WERI-Rb-1 (cell line): ENCODE data around the gene CDKAL1.

Experiments
- DNase-seq: peaks from one replicate; pipeline ENCODE4 v3.0.0-alpha.2; 2020
- H3K27ac ChIP-seq: fragments of 250-450 bp; sonication (Bioruptor Pico); 2 replicates; pipeline ENCODE4 v1.5.1; 2020; ENCODE audit warnings: mild to moderate bottlenecking, moderate library complexity
- H3K27me3 ChIP-seq: fragments of 250-450 bp; sonication (Bioruptor Pico); 2 replicates; pipeline ENCODE4 v1.5.1; 2021; ENCODE audit warnings: mild to moderate bottlenecking, low read depth, moderate library complexity; ENCODE audit not compliant: insufficient read depth, severe bottlenecking
- H3K36me3 ChIP-seq: fragments of 250-450 bp; sonication (Bioruptor Pico); 2 replicates; pipeline ENCODE4 v1.5.1; 2020; ENCODE audit warnings: mild to moderate bottlenecking, moderate library complexity
- H3K4me3 ChIP-seq: 2 replicates; pipeline ENCODE4 v1.5.1; 2011; ENCODE audit warnings: low read depth, mild to moderate bottlenecking, control low read depth, low read length
- H3K9me3 ChIP-seq: fragments of 250-450 bp; sonication (Bioruptor Pico); 2 replicates; pipeline ENCODE4 v1.5.1; 2021; ENCODE audit warnings: mild to moderate bottlenecking, moderate library complexity; ENCODE audit not compliant: severe bottlenecking
- TF ChIP-seq, protein P1 (sequence below): IDR thresholded peaks from 2 replicates; pipeline ENCODE4 v1.5.1; 2011; ENCODE audit warnings: low read depth, mild to moderate bottlenecking, control low read depth, inconsistent platforms, low read length

The CDKAL1 gene

DNA sequence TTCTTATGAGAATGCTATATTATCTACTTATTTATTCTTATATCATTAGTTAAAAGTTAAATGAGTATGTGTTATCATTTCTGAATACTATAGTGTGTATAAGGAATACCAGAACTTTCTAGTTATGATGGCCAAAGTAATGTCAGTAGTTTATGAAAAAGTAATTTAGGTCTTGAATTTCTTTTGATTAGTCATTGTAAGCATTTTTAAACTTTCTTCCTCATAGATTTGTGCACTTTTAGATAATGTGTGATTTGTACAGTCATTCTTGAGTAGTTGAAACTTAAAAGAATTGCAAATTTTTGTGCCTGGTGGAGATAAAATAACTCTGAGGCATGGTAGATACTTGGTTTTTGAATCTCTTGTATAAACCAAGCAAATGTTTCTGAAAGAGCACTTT is 311.3 kb downstream of the CDKAL1 start:
- no peak overlapping the region for H3K4me3 ChIP-seq
- TF ChIP-seq, protein P1, sequence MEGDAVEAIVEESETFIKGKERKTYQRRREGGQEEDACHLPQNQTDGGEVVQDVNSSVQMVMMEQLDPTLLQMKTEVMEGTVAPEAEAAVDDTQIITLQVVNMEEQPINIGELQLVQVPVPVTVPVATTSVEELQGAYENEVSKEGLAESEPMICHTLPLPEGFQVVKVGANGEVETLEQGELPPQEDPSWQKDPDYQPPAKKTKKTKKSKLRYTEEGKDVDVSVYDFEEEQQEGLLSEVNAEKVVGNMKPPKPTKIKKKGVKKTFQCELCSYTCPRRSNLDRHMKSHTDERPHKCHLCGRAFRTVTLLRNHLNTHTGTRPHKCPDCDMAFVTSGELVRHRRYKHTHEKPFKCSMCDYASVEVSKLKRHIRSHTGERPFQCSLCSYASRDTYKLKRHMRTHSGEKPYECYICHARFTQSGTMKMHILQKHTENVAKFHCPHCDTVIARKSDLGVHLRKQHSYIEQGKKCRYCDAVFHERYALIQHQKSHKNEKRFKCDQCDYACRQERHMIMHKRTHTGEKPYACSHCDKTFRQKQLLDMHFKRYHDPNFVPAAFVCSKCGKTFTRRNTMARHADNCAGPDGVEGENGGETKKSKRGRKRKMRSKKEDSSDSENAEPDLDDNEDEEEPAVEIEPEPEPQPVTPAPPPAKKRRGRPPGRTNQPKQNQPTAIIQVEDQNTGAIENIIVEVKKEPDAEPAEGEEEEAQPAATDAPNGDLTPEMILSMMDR: no peak
- H3K9me3 ChIP-seq: no peaks in the 10 kb centered on the region
- no peak overlapping the region for H3K27ac ChIP-seq
- H3K36me3 ChIP-seq: no peaks in the 10 kb centered on the region
- DNase-seq: no peak
- no peaks in the 10 kb centered on the region for H3K27me3 ChIP-seq

DNA sequence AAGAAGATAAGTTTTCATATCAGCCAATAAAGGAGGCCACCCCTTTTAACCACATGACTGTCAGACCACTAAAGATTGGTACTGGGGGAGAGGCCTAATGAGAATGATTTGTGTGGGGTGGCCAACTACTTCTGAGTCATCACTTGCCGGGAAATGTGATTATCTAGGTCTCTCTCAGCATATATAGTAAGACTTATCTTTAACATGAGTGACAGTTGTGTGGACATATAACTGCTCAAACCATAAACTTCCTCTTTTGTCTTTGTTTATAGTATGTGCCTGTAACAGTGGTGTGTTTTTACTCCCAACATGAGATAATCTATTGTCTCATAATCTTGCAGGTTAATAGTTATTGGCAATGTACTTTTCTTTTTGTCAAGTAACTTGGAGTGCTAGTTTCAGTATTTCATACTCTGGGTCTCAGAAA is 312.4 kb downstream of the CDKAL1 start:
- no peak for DNase-seq

DNA sequence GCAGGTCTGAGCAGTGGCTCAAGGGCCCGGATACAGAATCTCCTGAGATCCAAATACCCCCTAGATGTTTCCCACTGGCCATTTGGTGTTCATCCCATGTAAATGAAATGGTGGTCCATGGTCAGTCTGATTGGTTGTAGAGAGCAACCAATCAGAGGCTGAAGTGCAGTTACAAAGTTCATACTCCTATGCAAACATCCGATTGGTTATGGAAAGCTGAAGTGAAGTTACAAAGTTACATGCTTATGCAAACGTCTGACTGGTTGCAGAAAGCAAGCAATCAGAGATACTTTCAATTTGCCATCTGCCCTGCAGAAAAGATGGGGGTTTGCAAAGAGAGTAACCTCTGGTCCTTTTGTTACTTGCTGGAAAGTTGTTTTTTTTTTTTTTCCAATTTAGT is 313.6 kb downstream of the CDKAL1 start:
- no peak for DNase-seq
- no peaks in the 10 kb centered on the region for H3K27me3 ChIP-seq
- TF ChIP-seq, protein P1: no peak

More for the DNA sequence above, 312.4 kb downstream of the CDKAL1 start:
- H3K27me3 ChIP-seq: no peaks in the 10 kb centered on the region
- H3K4me3 ChIP-seq: no peak overlapping the region
- no peak overlapping the region for H3K27ac ChIP-seq
- H3K9me3 ChIP-seq: no peaks in the 10 kb centered on the region
- H3K36me3 ChIP-seq: no peaks in the 10 kb centered on the region
- TF ChIP-seq, protein P1: no peak

DNA sequence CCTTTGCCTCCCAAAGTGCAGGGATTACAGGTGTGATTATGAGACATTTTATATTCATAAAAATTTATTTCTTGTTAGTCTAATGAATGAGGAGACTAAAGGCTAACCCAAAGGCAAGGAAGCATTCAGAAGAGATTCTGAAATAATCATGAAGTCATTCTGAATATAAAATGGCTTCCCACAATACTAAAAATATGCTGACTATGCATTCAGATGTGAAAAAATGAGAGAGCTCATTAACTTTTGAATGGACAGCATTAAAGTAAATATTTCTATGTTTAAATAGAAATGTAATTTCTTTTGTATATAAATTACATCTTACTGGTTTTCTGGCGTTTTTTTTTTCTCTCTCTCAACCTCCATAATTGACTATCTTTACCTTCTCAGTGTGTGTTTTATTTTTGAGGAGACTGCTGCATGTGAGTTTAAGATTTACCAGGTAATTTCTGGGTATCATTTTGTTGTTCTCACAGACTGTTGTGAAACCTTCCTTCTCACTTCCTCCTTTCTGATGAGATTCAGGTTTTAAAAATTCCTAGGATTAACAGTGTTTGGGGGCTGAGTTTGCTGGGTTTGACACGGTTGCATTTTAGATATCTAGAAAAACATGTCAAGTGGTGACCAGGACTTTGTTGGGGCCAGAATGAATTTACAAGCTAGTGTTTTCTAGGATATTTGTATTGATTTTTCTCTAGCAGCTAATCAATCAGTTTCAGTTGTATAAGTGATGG is 316.6 kb downstream of the CDKAL1 start:
- Histone ChIP-seq H3K4me3 (no peak overlapping the region), H3K9me3 (no peaks in the 10 kb centered on the region), H3K27me3 (no peaks in the 10 kb centered on the region), H3K36me3 (no peaks in the 10 kb centered on the region), H3K27ac (no peak overlapping the region)
- DNase-seq: no peak
- TF ChIP-seq, protein P1: no peak

More for the DNA sequence above, 313.6 kb downstream of the CDKAL1 start:
- Histone ChIP-seq H3K27ac (no peak overlapping the region), H3K36me3 (no peaks in the 10 kb centered on the region), H3K4me3 (no peak overlapping the region), H3K9me3 (no peaks in the 10 kb centered on the region)

DNA sequence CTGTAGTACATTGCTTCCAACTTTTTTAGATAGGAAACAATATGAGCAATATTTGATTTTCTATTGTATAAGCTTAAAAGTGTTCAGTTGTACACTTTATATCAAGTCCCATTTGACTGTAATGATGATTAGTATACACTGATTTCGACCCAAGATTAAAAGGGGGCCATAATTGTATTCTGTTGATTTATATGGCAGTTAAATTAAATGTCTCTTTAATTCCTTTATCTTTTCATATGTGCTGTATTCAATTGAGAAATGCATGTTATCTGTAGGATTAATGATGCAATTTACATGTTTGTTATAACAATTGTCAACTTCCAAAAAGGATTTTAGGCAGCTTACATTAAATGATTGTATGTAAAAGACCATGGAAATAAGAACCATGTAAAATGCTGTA is 317.5 kb downstream of the CDKAL1 start:
- TF ChIP-seq, protein P1: no peak
- no peaks in the 10 kb centered on the region for H3K36me3 ChIP-seq
- no peak overlapping the region for H3K4me3 ChIP-seq
- H3K27ac ChIP-seq: no peak overlapping the region
- no peaks in the 10 kb centered on the region for H3K27me3 ChIP-seq
- no peak for DNase-seq
- no peaks in the 10 kb centered on the region for H3K9me3 ChIP-seq

DNA sequence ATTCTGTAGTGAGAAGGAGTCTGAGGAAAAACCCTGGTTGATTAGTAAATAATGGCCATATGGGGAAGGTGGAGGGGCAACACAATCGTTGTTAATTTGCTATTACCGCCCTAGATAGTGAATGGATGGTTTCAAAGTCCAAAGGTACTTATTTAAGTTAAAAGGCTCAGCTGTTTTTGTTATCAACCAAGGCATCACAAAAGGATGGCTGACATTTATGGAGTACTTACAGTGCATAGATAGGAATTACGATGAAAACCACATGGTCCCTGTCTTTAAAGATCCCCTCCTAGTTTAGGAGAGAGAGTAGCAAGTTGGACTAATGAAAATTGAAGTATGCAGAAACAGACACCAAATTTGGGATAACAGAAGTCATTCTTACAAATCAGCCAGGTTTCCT is 319.6 kb downstream of the CDKAL1 start:
- TF ChIP-seq, protein P1: no peak
- H3K27me3 ChIP-seq: no peaks in the 10 kb centered on the region
- no peak overlapping the region for H3K27ac ChIP-seq
- H3K4me3 ChIP-seq: no peak overlapping the region
- no peak for DNase-seq
- no peaks in the 10 kb centered on the region for H3K9me3 ChIP-seq
- H3K36me3 ChIP-seq: no peaks in the 10 kb centered on the region
